Activated effector memory CD4-positive, alpha-beta T cell treated with Interleukin-2 at 50 U/mL for 16 hours (primary cell): ENCODE data around the gene FAM168A.
A peak's percentile ranks its signal among the peaks of the same experiment; 100 is the strongest.

Source experiments
- DNase-seq: peaks from one replicate; pipeline ENCODE4 v3.0.0-alpha.2; 2020

FAM168A gene

GRCh38 chr11:73397468-73398131, 200.3 kb downstream of the FAM168A start:
- no peak for DNase-seq

- no peak for DNase-seq
Observed at GRCh38 chr11:73396985-73397384, 200.9 kb downstream of the FAM168A start.

- no peak for DNase-seq
Observed at GRCh38 chr11:73396251-73396930, 201.5 kb downstream of the FAM168A start.

- DNase-seq: no peak
Observed at GRCh38 chr11:73395297-73396208, 202.4 kb downstream of the FAM168A start.

- no peak for DNase-seq
Observed at GRCh38 chr11:73394416-73395296, 203.3 kb downstream of the FAM168A start.

GRCh38 chr11:73393479-73394415, 204.2 kb downstream of the FAM168A start:
- peak; percentile 43 for DNase-seq

- no peak for DNase-seq
Observed at GRCh38 chr11:73393011-73393380, 204.9 kb downstream of the FAM168A start.

GRCh38 chr11:73392108-73393010, 205.6 kb downstream of the FAM168A start:
- no peak for DNase-seq

- no peak for DNase-seq
Observed at GRCh38 chr11:73391665-73392064, 206.2 kb downstream of the FAM168A start.

GRCh38 chr11:73390601-73391565, 207.0 kb downstream of the FAM168A start:
- DNase-seq: no peak

- DNase-seq: no peak
Observed at GRCh38 chr11:73389916-73390315, 208.0 kb downstream of the FAM168A start.

GRCh38 chr11:73389134-73389525, 208.8 kb downstream of the FAM168A start:
- no peak for DNase-seq

- no peak for DNase-seq
Observed at GRCh38 chr11:73388265-73389133, 209.4 kb downstream of the FAM168A start.

- no peak for DNase-seq
Observed at GRCh38 chr11:73387594-73388264, 210.2 kb downstream of the FAM168A start.

- DNase-seq: no peak
Observed at GRCh38 chr11:73386546-73386945, 211.4 kb downstream of the FAM168A start.

- no peak for DNase-seq
Observed at GRCh38 chr11:73386016-73386415, 211.9 kb downstream of the FAM168A start.
